ENCODE measurements around the gene TMC5. TPM values are rescaled to one million over a fixed set of nuclear protein-coding genes. Genes with fewer than 3 reads are reported as not detected.

TMC5 gene
- total and polyA plus RNA-seq, 9 donors = 0.35 to 5.5 (median 0.83) TPM; not detected in 2

- Histone ChIP-seq H3K4me1 (ENCODE audit: insufficient read depth) (no peaks in the 10 kb centered on the region), H3K4me3 (no peak overlapping the region), H3K36me3 (no peaks in the 10 kb centered on the region), H3K27ac (no peak overlapping the region), H3K9me3 (no peaks in the 10 kb centered on the region), H3K27me3 (no peaks in the 10 kb centered on the region)
- intact Hi-C loops (cut with DNase I) = loop anchor here in 2 of 4 donors (10.0 kb wide), 1 partner anchor 421 kb away; no protein-coding TSS in a partner anchor
- 66 to 73% (median 71%) methylated on average over 5 of the region's 5 CpGs for WGBS, 3 donors
- TF ChIP-seq CTCF (IDR thresholded peaks at IDR 0.05) (no peak), EP300 (IDR thresholded peaks at IDR 0.05) (no peak), POLR2A (IDR thresholded peaks at IDR 0.05) (no peak)
- DNase-seq = no peak
Measured at GRCh38 chr16:19505600-19506303, 88.1 kb downstream of the TMC5 start.

GRCh38 chr16:19506965-19507364 lies 89.3 kb downstream of the TMC5 start:
- 97 to 98% (median 98%) methylated on average over 4 of the region's 4 CpGs for WGBS, 3 donors
- intact Hi-C loops (cut with DNase I) = loop anchor here in 2 of 4 donors (10.0 kb wide), 1 partner anchor 422 kb away; no protein-coding TSS in a partner anchor

GRCh38 chr16:19507867-19508266 lies 90.2 kb downstream of the TMC5 start:
- H3K9me3 ChIP-seq = no peaks in the 10 kb centered on the region
- intact Hi-C loops (cut with DNase I) = loop anchor here in 2 of 4 donors (10.0 kb wide), 1 partner anchor 423 kb away; no protein-coding TSS in a partner anchor
- no peak overlapping the region for H3K4me3 ChIP-seq
- no peak for TF ChIP-seq POLR2A (IDR thresholded peaks at IDR 0.05)
- no peak for TF ChIP-seq EP300 (IDR thresholded peaks at IDR 0.05)
- no peak for TF ChIP-seq CTCF (IDR thresholded peaks at IDR 0.05)
- H3K4me1 ChIP-seq (ENCODE audit: insufficient read depth) = no peaks in the 10 kb centered on the region
- DNase-seq = no peak
- no peaks in the 10 kb centered on the region for H3K36me3 ChIP-seq
- H3K27me3 ChIP-seq = no peaks in the 10 kb centered on the region
- no peak overlapping the region for H3K27ac ChIP-seq
- whole genome bisulfite sequencing, 3 donors = 94 to 98% (median 97%) methylated on average over 2 of the region's 2 CpGs

More at GRCh38 chr16:19506965-19507364, 89.3 kb downstream of the TMC5 start:
- no peaks in the 10 kb centered on the region for H3K4me1 ChIP-seq (ENCODE audit: insufficient read depth)
- H3K27me3 ChIP-seq = no peaks in the 10 kb centered on the region
- H3K36me3 ChIP-seq = no peaks in the 10 kb centered on the region
- H3K4me3 ChIP-seq = no peak overlapping the region
- TF ChIP-seq POLR2A (IDR thresholded peaks at IDR 0.05) (no peak), EP300 (IDR thresholded peaks at IDR 0.05) (no peak), CTCF (IDR thresholded peaks at IDR 0.05) (no peak)
- DNase-seq = no peak
- H3K27ac ChIP-seq = no peak overlapping the region
- H3K9me3 ChIP-seq = no peaks in the 10 kb centered on the region

GRCh38 chr16:19512297-19512696 lies 94.6 kb downstream of the TMC5 start:
- H3K4me1 ChIP-seq (ENCODE audit: insufficient read depth) = no peaks in the 10 kb centered on the region
- DNase-seq = no peak
- no peaks in the 10 kb centered on the region for H3K27me3 ChIP-seq
- no peaks in the 10 kb centered on the region for H3K36me3 ChIP-seq
- H3K9me3 ChIP-seq = no peaks in the 10 kb centered on the region
- no peak for TF ChIP-seq CTCF (IDR thresholded peaks at IDR 0.05)
- no peak for TF ChIP-seq EP300 (IDR thresholded peaks at IDR 0.05)
- no peak for TF ChIP-seq POLR2A (IDR thresholded peaks at IDR 0.05)
- intact Hi-C loops (cut with DNase I) = no loop called here
- H3K27ac ChIP-seq = no peak overlapping the region
- H3K4me3 ChIP-seq = no peak overlapping the region
